Ishikawa (cell line): ENCODE measurements around the gene FOXN1.

Experiments used
- CEBPB ChIP-seq: IDR thresholded peaks from 2 replicates; pipeline ENCODE4 v1.6.1; 2012
- CREB1 ChIP-seq: IDR thresholded peaks from 2 replicates; pipeline ENCODE4 v1.6.1; 2012; ENCODE audit warnings: low read depth
- EGR1 ChIP-seq: IDR thresholded peaks from 2 replicates; pipeline ENCODE4 v1.6.1; 2012
- EP300 ChIP-seq: IDR thresholded peaks from 2 replicates; pipeline ENCODE4 v1.6.1; 2012; ENCODE audit warnings: borderline replicate concordance
- FOXM1 ChIP-seq: IDR thresholded peaks from 2 replicates; pipeline ENCODE4 v1.6.1; 2012; ENCODE audit warnings: low read depth, borderline replicate concordance
- MAX ChIP-seq: IDR thresholded peaks from 2 replicates; pipeline ENCODE4 v1.6.1; 2012
- RAD21 ChIP-seq: IDR thresholded peaks from 2 replicates; pipeline ENCODE4 v1.6.1; 2012; ENCODE audit warnings: low read depth
- TAF1 ChIP-seq: IDR thresholded peaks from 2 replicates; pipeline ENCODE4 v1.6.1; 2012; ENCODE audit warnings: low read depth, mild to moderate bottlenecking
- TCF12 ChIP-seq: IDR thresholded peaks from 2 replicates; pipeline ENCODE4 v1.6.1; 2012; ENCODE audit warnings: low read depth
- TEAD4 ChIP-seq: IDR thresholded peaks from 2 replicates; pipeline ENCODE4 v1.6.1; 2012
- USF1 ChIP-seq: IDR thresholded peaks from 2 replicates; pipeline ENCODE4 v1.6.1; 2012
- YY1 ChIP-seq: IDR thresholded peaks from 2 replicates; pipeline ENCODE4 v1.6.1; 2012; ENCODE audit warnings: low read depth
- ZBTB7A ChIP-seq: IDR thresholded peaks from 2 replicates; pipeline ENCODE4 v1.6.1; 2012; ENCODE audit warnings: low read depth
- TF ChIP-seq, protein P1 (sequence below): IDR thresholded peaks from 2 replicates; pipeline ENCODE4 v1.6.1; 2012; ENCODE audit warnings: low read depth, mild to moderate bottlenecking

Gene FOXN1

DNA sequence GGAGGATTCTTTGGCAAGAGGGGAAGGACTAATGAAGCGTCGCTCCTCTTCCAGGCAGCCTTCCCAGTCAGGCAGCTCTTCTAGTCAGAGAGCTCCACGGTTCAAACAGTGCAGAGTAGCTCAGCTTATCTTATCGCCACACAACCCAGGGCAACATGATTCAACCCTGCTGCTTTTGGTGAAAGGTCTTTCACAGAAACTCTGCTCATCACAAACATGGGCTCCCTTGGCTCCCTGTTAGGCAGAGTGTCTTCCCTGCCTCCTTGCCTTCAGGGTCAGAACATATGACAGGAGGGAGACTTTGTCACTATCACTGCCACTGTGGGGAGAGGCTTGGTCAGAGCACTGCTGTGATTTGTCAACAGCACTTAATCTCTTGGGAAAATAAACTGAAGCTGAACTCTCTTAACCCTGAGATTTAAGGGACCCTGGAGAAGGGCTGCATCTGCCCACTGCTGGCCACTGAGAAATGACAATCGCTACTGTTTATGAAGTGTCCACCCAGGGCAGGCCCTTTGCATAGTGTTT, 39.6 kb upstream of the FOXN1 start:
- TF ChIP-seq TCF12: no peak
- no peak for TF ChIP-seq RAD21
- TF ChIP-seq USF1: no peak
- no peak for TF ChIP-seq TEAD4
- TF ChIP-seq CEBPB: no peak

GRCh38 chr17:28467456-28468025, 38.6 kb upstream of the FOXN1 start:
- TF ChIP-seq USF1 (no peak), TCF12 (no peak)

DNA sequence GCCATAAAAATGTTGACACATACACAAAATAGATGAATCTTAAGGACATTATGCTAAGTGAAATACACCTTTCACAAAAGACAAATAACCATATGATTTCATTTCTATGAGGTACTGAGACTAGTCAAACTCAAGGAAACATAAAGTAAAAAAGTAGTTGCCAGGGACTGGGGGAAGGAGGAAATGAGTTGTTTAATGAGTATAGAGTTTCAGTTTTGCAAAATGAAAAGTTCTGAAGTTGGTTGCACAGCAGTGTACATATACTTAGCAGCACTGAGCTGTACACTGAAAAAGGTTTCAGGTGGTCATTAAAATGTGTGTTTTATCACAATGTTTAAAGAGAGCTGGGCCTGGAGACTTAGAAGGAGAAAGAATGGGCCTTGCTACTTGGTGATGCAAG, 37.4 kb upstream of the FOXN1 start:
- TF ChIP-seq TEAD4 (no peak), USF1 (no peak), ZBTB7A (no peak), FOXM1 (no peak)

DNA sequence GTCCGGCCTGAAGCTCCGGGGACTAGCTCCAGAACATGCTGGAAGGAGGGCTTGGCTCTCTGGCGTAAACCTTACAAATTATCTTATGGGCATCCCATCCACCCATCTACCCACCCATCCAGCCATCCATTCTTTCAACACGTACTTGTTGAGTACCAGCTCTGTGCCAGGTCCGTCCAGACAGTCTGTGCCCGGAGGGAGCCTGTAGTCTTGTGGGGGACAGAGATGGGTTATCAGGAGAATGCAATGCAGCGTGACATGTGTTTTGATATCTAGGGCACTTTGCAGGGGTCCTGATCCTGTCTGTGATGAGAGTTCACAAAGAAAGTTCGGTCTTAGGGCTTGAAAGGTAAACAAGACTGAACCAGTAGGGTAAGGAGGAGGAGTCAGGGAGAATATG, 36.8 kb upstream of the FOXN1 start:
- no peak for TF ChIP-seq TAF1

DNA sequence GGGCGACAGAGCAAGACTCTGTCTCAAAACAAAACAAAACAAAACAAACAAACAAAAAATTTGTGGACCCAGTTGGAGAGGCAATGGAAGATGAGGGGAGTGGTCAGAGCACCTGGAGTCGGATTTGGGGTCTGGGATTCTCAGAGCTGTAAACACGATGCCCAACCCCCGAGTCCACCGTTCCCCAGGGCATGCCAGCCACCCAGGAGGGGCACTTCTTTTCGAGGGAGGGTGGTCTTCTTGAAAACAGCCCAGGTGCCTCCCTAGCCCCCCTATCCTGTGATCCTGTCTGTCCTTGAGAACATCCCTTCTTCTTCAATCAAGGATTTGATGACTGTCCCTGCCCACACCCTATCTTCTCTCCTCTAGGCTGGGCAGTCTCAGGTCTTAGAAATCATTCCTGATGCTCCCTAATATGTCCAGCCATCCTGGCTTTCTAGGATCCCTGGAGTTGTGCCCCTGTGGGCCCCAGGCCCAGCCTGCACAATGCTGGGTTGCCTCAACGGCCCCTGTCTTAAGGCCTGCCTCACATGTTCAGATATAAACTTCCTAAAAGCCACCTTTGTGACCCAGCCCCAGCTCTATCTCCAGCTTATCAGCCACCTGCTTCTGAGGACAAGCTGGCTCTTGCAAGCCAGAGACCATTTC, 35.8 kb upstream of the FOXN1 start:
- TF ChIP-seq ZBTB7A (no peak), TCF12 (no peak), YY1 (no peak), CEBPB (no peak), FOXM1 (no peak), EP300 (no peak), TEAD4 (no peak), TAF1 (no peak), CREB1 (no peak)

DNA sequence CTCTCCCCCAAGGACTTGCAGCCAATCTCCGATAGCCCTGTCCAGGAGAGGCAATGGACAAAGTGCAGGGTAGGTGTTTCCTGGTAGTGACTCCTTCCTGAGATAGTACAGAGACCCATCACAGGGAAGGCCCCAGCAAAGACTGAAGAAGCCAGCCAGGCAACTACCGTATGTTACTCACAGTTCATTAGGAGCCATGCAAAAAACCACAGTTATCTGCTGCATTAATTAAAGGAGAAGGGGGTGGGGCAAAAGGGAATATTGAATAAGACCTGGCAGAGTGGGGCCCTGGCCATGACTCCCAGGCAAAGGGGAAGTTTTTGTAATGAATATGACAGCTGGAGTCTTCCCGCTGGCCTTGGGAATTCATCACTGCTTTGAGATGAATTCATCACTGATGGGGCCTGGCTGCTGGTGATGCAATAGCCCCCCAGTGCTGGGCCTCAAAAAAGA, 35.2 kb upstream of the FOXN1 start:
- TF ChIP-seq USF1: no peak
- TF ChIP-seq, protein P1, sequence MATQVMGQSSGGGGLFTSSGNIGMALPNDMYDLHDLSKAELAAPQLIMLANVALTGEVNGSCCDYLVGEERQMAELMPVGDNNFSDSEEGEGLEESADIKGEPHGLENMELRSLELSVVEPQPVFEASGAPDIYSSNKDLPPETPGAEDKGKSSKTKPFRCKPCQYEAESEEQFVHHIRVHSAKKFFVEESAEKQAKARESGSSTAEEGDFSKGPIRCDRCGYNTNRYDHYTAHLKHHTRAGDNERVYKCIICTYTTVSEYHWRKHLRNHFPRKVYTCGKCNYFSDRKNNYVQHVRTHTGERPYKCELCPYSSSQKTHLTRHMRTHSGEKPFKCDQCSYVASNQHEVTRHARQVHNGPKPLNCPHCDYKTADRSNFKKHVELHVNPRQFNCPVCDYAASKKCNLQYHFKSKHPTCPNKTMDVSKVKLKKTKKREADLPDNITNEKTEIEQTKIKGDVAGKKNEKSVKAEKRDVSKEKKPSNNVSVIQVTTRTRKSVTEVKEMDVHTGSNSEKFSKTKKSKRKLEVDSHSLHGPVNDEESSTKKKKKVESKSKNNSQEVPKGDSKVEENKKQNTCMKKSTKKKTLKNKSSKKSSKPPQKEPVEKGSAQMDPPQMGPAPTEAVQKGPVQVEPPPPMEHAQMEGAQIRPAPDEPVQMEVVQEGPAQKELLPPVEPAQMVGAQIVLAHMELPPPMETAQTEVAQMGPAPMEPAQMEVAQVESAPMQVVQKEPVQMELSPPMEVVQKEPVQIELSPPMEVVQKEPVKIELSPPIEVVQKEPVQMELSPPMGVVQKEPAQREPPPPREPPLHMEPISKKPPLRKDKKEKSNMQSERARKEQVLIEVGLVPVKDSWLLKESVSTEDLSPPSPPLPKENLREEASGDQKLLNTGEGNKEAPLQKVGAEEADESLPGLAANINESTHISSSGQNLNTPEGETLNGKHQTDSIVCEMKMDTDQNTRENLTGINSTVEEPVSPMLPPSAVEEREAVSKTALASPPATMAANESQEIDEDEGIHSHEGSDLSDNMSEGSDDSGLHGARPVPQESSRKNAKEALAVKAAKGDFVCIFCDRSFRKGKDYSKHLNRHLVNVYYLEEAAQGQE: no peak
- TF ChIP-seq EGR1: no peak
- no peak for TF ChIP-seq ZBTB7A

- no peak for TF ChIP-seq MAX
Measured at GRCh38 chr17:28471531-28472342, 34.4 kb upstream of the FOXN1 start.

DNA sequence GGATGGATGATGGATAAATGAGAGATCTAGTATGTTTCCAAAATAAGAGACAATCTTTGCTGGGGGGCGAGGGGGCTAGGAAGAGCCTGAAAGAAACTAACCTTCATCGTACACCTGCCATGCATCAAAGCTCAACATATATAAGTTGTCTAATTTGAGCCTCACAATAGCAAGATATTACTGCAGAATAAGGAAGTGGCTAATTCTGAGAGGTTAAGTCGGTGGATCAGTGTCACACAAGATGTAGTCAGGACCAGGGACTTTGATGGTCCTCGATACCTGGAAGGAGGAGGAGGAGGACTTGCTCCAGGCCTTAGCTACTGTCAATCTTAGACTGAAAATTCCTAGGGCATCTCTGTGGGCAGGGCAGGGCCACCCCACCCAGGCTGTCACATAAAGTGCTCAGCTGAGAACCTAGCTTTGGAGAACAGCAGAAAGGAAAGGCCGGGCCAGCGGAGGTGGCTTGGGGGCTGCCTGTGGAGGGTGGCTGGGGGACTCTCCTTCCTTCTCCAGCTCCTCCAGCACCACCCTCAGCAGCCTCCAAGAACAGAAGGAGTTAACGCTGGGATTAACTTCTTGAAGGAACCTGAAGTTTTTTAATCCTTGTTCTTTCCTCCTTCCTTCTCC, 33.2 kb upstream of the FOXN1 start:
- TF ChIP-seq EP300: no peak
- TF ChIP-seq, protein P1: no peak
- TF ChIP-seq CEBPB: no peak
- no peak for TF ChIP-seq TEAD4
- no peak for TF ChIP-seq USF1
- no peak for TF ChIP-seq TCF12
- no peak for TF ChIP-seq TAF1
- TF ChIP-seq ZBTB7A: no peak
- TF ChIP-seq CREB1: no peak
- TF ChIP-seq EGR1: no peak
- TF ChIP-seq MAX: no peak
- no peak for TF ChIP-seq YY1
- TF ChIP-seq FOXM1: no peak
